Peyer's patch (tissue), 4 donors: Measurements from ENCODE around the gene ARHGAP15. TPM values are rescaled to one million over a fixed set of nuclear protein-coding genes. Genes with fewer than 3 reads are reported as not detected.

Experiments used
- DNase-seq, 3 donors: peaks; one replicate each; pipeline ENCODE4 v3.0.0-alpha.2; 2017 to 2019
- H3K27ac ChIP-seq, 4 donors: fragments of 200-600 bp; sonication (generic); one replicate each; pipeline ENCODE4 v1.5.1; 2016 to 2019
- H3K27me3 ChIP-seq, 2 donors: fragments of 200-600 bp; sonication (generic); one replicate each; pipeline ENCODE4 v1.5.1; 2019
- H3K36me3 ChIP-seq, 3 donors: fragments of 200-600 bp; sonication (generic); one replicate each; pipeline ENCODE4 v1.5.1; 2016 to 2019
- H3K4me1 ChIP-seq, 4 donors: fragments of 200-600 bp; sonication (generic); one replicate each; pipeline ENCODE4 v1.5.1; 2016 to 2019
- H3K4me3 ChIP-seq, 4 donors: fragments of 200-600 bp; sonication (generic); 1 replicate in 3 of 4; 2 replicates in 1 of 4; pipeline ENCODE4 v1.5.1; 2016 to 2019; ENCODE audit warnings: mild to moderate bottlenecking in 1 of 4
- H3K9me3 ChIP-seq, 4 donors: fragments of 200-600 bp; sonication (generic); one replicate each; pipeline ENCODE4 v1.5.1; 2016 to 2019; ENCODE audit warnings: mild to moderate bottlenecking in 1 of 4
- CTCF ChIP-seq, 6 experiments: fragments of 450-650 bp in 4 of 6; fragments of 200-600 bp in 2 of 6; sonication (generic) in 1 of 6; IDR thresholded peaks; one replicate each; pipeline ENCODE4 v1.5.1; 2017 to 2019; ENCODE audit warnings: antibody characterized with exemption in 6 of 6, mild to moderate bottlenecking in 3 of 6, moderate library complexity in 1 of 6
- POLR2A ChIP-seq, 2 donors: fragments of 450-650 bp; IDR thresholded peaks; one replicate each; pipeline ENCODE4 v1.5.1; 2017; ENCODE audit warnings: antibody characterized with exemption in 2 of 2, mild to moderate bottlenecking in 2 of 2, moderate library complexity in 2 of 2
- total RNA-seq, 4 donors: library from RNA; depleted of rRNA; stranded (reverse); fragments of >200 nt; gene quantifications; one replicate each; pipeline ENCODE4 v1.1.0, GENCODE V29; 2016

The ARHGAP15 gene
- total RNA-seq, 4 donors from 2014 or later, result 6.7 to 203 (median 12.5) TPM

DNA sequence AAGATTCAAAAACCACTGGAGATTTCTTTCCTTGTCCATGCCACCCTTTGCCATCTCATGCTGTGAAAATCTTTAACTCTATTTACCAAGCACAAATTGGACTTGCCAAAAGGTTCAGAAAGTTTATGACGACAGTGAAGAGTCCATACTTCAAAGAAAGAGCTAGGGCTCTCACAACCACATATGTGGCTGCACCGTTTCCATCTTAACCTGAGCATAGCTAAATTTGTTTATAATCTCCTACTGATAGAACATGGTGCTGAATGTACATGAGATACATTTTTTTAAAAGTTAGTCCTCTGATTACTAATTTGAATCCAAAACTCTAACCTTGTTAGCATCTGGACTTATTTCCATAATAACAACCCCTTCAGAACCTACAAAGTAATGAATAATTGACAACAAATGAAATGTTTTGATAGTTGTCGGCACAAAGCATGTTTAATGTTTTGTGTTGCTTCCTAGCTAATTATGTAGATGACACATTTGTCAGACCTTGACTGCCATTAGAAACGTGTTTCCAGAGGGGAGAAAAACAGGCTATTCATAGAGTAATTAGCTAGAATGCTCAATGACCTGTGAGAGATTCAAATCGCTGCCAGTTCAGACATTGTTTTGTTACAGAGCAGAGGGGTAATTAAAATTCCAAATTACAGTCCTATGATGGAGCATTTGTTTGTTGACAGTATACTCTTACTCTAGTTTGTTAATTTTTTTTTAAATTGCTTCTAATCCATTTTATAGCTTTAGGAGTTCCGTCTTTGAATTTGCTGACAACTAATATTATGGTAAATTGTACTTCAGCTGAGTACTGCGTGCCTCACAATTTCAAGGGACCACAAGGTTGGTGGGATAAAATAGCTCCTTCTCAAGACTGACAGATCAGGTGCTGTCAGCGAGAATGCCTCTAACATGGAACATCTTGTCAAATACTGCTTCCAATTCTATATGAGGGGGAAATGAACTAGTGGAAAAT is 31.8 kb downstream of the ARHGAP15 start:
- Histone ChIP-seq H3K27me3 (no peaks in the 10 kb centered on the region), H3K36me3 (no peaks in the 10 kb centered on the region), H3K4me3 (no peak overlapping the region), H3K27ac (no peak overlapping the region), H3K9me3 (no peaks in the 10 kb centered on the region), H3K4me1 (no peaks in the 10 kb centered on the region)
- TF ChIP-seq CTCF (IDR thresholded peaks at IDR 0.05) (no peak), POLR2A (IDR thresholded peaks at IDR 0.05) (no peak)
- no peak for DNase-seq

- no peaks in the 10 kb centered on the region for H3K4me1 ChIP-seq
- H3K36me3 ChIP-seq, result no peaks in the 10 kb centered on the region
- H3K27me3 ChIP-seq, result no peaks in the 10 kb centered on the region
- peak in 2 of 3 donors; percentile 48 to 63 for DNase-seq
- H3K9me3 ChIP-seq, result no peaks in the 10 kb centered on the region
- TF ChIP-seq POLR2A (IDR thresholded peaks at IDR 0.05) (no peak), CTCF (IDR thresholded peaks at IDR 0.05) (peak; percentile 37 to 58 (median 53))
- H3K4me3 ChIP-seq, result no peak overlapping the region
- no peak overlapping the region for H3K27ac ChIP-seq
These were observed 33.1 kb downstream of the ARHGAP15 start for GRCh38 chr2:143162123-143162837.

DNA sequence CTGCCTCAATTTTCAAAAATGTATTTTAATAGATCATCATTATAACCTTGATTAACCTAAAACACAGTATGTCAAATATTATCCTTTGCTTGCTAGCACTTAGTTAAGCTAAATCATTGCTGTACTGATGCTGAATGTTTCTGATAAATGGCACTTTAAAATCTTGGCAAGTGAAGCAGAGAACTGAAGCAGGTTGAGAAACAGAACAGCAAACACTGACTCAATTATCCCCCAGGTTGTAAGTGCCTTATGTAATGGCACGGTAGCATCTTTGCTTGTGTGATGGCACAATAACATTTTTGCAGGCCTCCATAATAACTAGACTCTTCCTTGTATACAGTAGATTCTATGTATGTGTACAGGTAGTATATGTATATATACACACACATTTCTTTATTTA is 33.8 kb downstream of the ARHGAP15 start:
- no peaks in the 10 kb centered on the region for H3K4me1 ChIP-seq
- DNase-seq, result no peak
- no peak overlapping the region for H3K4me3 ChIP-seq
- H3K9me3 ChIP-seq, result no peaks in the 10 kb centered on the region
- no peaks in the 10 kb centered on the region for H3K27me3 ChIP-seq
- no peaks in the 10 kb centered on the region for H3K36me3 ChIP-seq
- no peak overlapping the region for H3K27ac ChIP-seq
- TF ChIP-seq CTCF (IDR thresholded peaks at IDR 0.05), result no peak
- TF ChIP-seq POLR2A (IDR thresholded peaks at IDR 0.05), result no peak

DNA sequence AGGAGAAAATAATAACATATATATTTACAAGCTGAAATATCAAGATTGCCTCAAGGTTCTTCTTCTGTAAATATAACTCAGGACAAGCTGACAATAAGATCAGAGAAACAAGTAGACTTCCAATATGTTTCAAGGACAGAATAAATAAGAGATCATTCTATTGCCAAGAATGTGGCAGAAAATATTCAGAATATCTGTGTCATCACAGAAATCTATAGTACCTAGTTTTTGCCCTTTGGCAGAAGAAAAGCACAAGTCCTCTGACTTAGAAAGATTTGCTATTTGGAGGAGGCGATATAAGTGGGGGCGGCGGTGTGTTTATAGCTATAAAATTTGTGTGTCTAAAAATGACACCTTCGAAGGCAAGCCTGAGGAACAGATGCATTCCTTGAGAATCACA is 34.3 kb downstream of the ARHGAP15 start:
- Histone ChIP-seq H3K4me3 (no peak overlapping the region), H3K27ac (no peak overlapping the region), H3K27me3 (no peaks in the 10 kb centered on the region), H3K9me3 (no peaks in the 10 kb centered on the region), H3K4me1 (no peaks in the 10 kb centered on the region), H3K36me3 (no peaks in the 10 kb centered on the region)
- DNase-seq, result no peak
- TF ChIP-seq POLR2A (IDR thresholded peaks at IDR 0.05), result no peak
- TF ChIP-seq CTCF (IDR thresholded peaks at IDR 0.05), result no peak

GRCh38 chr2:143165291-143165690 is 36.1 kb downstream of the ARHGAP15 start:
- H3K27me3 ChIP-seq, result no peaks in the 10 kb centered on the region
- H3K4me1 ChIP-seq, result no peaks in the 10 kb centered on the region
- H3K9me3 ChIP-seq, result no peaks in the 10 kb centered on the region
- TF ChIP-seq CTCF (IDR thresholded peaks at IDR 0.05) (no peak), POLR2A (IDR thresholded peaks at IDR 0.05) (no peak)
- H3K4me3 ChIP-seq, result no peak overlapping the region
- no peaks in the 10 kb centered on the region for H3K36me3 ChIP-seq
- DNase-seq, result no peak
- H3K27ac ChIP-seq, result no peak overlapping the region
